ENCODE data around the gene NBEAL1. TPM values are rescaled to one million over a fixed set of nuclear protein-coding genes. Genes with fewer than 3 reads are reported as not detected.

The NBEAL1 gene
- total and polyA plus RNA-seq, 2 of the 8 experiments (the other 6 are each of a cell fraction or from before 2014, with no cell fraction given) = 2.3 to 10.7 TPM

- TF ChIP-seq CHD7 (IDR thresholded peaks at IDR 0.05; ENCODE audit: insufficient replicate concordance, low read length) (no peak), HDAC6 (IDR thresholded peaks at IDR 0.05; ENCODE audit: low read depth, low read length) (no peak), MAFK (IDR thresholded peaks at IDR 0.05; ENCODE audit: low read depth, low read length) (no peak), YY1 (IDR thresholded peaks at IDR 0.05; ENCODE audit: low read depth, low read length) (no peak), HDAC2 (IDR thresholded peaks at IDR 0.05; ENCODE audit: borderline replicate concordance in 1 of 2, low read depth in 2 of 2, low read length in 2 of 2) (no peak), POLR2A (IDR thresholded peaks at IDR 0.05; ENCODE audit: control extremely low read depth in 1 of 2, low read depth in 2 of 2, low read length in 2 of 2) (no peak), TAF7 (optimal IDR thresholded peaks at IDR 0.05; ENCODE audit: borderline replicate concordance, low read depth, low read length) (no peak), CHD2 (IDR thresholded peaks at IDR 0.05; ENCODE audit: low read length) (no peak), CBX8 (IDR thresholded peaks at IDR 0.05; ENCODE audit: borderline replicate concordance, low read depth, low read length) (no peak), CREB1 (IDR thresholded peaks at IDR 0.05) (no peak), FOSL1 (IDR thresholded peaks at IDR 0.05; ENCODE audit: insufficient read depth, low read depth, low read length) (no peak)
These were observed 134.5 kb downstream of the NBEAL1 start (continued) for GRCh38 chr2:203149194-203149593.
